DMS 273 (cell line): ENCODE measurements around the gene WAPL.
A peak's percentile ranks its signal among the peaks of the same experiment; 100 is the strongest.
"Not testable (repeated sequence)": the region's sequence is repeated elsewhere in the genome, so short reads cannot be mapped to it uniquely, and the experiment has no call there.

Source experiments
- DNase-seq: peaks from one replicate; lab custom pipeline; 2025; ENCODE audit not compliant: unreplicated experiment; lab: John Stamatoyannopoulos, UW

WAPL gene

DNA sequence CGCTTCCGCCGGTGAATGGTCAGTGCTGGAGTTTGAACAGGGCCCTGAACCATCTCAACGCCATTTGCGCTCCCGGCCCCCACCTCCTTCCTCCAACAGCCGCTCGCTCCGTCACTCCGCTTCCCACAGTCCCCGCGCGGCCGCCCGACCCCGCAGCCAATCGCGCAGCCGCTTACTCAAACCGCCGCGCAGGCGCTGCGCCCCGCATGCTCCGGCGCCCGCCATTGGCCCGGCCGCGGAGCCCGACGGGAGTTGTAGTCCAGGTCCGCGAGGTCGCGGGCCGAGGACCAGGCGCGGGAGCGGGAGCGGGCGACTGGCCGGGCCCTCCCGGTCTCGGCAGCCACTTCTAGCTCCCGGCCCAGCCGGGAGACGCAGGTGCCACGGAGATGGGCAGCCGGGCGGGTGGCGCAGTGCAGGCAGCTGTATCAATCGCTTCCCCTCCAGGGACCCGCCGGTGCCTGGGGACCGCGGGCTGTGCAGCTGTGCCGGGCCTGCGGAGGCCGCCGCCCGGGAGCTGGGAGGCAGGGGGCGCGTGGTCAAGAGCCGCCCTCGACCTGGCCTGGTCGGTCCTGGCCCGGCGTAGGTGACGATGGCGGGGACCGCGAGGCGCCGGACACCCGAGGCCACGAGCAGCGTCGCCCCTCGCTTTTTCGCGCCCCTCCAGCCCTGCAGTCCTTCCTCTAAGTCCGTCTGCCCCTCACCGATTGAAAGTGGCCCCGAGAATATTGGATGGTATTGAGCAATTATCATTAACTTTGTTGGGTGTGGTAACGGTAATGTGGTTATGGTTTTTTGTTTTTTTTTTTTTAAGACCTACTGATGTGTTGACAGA, at the start of gene WAPL:
TSS of gene WAPL (minus strand) at position 115 of the 832 bp plus-strand sequence. CDS start 3,723 bp downstream, outside the sequence.
- DNase-seq, result peak; percentile 96

DNA sequence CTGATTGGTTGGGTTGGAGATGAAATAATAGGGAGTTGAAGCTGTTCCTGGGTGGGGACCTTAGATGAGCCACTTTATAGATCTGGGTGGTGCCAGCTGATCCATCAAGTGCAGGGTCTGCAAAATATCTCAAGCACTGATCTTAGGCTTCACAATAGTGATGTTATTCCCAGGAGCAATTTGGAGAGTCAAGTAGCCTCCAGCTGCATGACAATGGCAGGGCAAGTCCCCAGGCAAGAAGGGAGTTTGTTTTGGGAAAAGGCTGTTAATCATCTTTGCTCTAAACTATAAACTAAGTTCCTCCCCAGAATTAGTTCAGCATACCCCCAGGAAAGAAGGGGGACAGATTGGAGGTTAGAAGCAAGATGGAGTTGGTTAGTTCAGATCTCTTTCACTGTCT, 47.7 kb upstream of the WAPL start:
- DNase-seq, result no peak

DNA sequence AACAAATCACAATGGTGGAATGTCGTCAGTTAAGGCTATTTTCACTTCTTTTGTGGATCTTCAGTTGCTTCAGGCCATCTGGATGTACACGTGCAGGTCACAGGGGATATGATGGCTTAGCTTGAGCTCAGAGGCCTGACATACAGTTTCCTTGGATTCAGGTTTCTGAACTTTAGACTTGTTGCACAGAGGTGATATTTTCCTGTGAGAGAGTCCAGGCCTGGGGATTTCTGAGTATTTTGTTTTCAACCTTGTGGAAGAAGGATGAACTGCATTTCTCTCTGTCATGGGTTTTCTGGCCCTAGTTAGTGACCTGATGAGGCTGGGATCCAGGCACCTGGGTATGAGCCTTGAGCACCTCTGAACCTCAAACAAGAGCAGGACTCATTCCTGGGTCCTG, 44.9 kb upstream of the WAPL start:
- DNase-seq, result peak; percentile 8

- DNase-seq, result not testable (repeated sequence)
Measured at GRCh38 chr10:86563338-86563737, 41.7 kb upstream of the WAPL start.

- not testable (repeated sequence) for DNase-seq
Measured at GRCh38 chr10:86558695-86559094, 37.1 kb upstream of the WAPL start.

DNA sequence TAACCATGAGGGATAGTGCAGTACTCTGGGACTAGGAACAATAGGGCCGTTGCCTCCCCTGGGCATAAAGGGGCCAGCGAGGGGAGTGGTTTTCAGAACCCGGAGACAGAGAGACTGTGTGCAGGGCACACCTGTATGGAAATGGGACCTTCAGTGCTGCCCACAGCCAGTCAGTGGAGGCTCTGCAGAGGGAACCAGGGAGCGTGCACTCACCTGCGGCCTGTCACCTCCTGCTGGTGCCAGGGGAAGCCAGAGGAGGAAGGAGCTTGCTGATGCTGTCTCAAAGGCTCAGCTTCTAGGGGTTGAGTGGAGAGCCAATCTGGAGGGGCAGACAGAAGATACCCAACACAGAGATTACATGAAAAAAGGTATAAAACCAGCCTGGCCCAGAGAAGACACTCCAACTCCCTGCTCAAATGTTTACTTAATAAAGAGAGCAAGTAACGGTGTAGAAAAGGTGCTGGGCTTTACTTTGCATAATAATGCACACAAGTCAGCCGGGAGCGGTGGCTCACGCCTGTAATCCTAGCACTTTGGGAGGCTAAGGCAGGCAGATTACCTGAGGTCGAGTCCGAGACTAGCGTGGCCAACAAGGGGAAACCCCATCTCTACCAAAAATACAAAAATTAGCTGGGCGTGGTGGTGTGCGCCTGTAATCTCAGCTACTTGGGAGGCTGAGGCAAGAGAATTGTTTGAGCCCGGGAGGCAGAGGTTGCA, 35.5 kb upstream of the WAPL start:
- DNase-seq, result no peak

GRCh38 chr10:86556532-86556931, 34.9 kb upstream of the WAPL start:
- no peak for DNase-seq

GRCh38 chr10:86553639-86554038, 32.0 kb upstream of the WAPL start:
- DNase-seq, result peak; percentile 3

GRCh38 chr10:86553213-86553612, 31.6 kb upstream of the WAPL start:
- no peak for DNase-seq

- DNase-seq, result no peak
Measured at GRCh38 chr10:86547296-86547695, 25.7 kb upstream of the WAPL start.

DNA sequence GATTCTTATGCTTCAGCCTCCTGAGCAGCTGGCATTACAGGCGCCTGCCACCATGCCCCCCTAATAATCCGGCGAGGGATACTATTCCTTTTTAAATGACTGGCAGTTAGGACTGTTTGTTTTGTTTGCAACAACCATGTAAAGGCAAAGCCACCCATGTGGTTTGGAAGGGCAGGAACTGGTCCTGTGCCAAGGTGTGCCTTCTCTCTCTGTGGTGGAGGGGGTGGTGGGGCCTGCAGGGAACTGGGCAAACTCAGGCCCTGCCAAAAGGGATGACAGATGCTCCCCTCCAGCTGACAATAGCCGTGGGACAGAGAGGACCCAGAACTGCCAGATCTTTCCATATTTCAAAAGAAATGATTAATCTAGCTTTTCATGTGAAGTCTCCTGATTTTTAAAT, 23.5 kb upstream of the WAPL start:
- DNase-seq, result peak; percentile 78

GRCh38 chr10:86540016-86540415, 18.4 kb upstream of the WAPL start:
- DNase-seq, result no peak

DNA sequence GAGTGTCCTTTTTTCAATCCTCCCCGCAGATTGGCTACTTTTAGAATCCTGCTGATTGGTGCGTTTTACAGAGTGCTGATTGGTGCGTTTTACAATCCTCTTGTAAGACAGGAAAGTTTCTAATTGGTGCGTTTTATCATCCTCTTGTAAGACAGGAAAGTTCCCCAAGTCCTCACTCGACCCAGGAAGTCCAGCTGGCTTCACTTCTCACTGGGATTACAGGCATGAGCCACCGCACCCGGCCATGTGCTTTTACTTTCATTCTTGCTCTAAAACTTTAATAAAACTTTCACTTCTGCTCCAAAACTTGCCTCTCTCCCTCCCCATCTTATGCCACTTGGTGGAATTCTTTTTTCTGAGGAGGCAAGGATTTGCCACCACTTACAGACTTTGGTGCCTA, 17.0 kb upstream of the WAPL start:
- DNase-seq, result no peak

GRCh38 chr10:86538040-86538439, 16.4 kb upstream of the WAPL start:
- DNase-seq, result not testable (repeated sequence)

- no peak for DNase-seq
Measured at GRCh38 chr10:86536294-86536861, 14.8 kb upstream of the WAPL start.

- DNase-seq, result peak; percentile 65
Measured at GRCh38 chr10:86535132-86535882, 13.7 kb upstream of the WAPL start.

DNA sequence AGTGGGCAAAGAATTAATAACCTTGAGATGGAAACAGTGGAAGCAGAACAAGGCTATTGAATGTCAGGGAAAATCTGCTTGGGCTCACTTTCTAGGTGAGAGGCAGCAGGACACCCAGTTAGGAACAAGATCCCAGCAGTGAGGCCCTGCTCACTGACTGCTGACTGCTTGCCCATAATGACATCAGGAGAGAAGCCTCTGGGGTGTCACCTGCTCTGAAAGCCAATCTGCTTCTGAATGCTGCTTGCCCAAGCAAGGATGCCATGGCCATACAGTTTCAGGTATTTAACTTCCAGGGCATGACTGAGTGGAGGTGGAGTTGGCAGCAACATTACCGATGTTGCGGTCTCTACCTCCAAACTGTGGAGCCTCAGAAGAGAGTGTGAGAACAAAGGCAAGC, 11.7 kb upstream of the WAPL start:
- DNase-seq, result no peak

- DNase-seq, result not testable (repeated sequence)
Measured at GRCh38 chr10:86528736-86529135, 7.1 kb upstream of the WAPL start.

GRCh38 chr10:86526606-86527005, 5.0 kb upstream of the WAPL start:
- DNase-seq, result no peak

GRCh38 chr10:86525713-86526112, 4.1 kb upstream of the WAPL start:
- not testable (repeated sequence) for DNase-seq
